Tracheal epithelial cell (primary cell): Measurements from ENCODE around the gene ZFYVE26. TPM values are rescaled to one million over a fixed set of nuclear protein-coding genes. Genes with fewer than 3 reads are reported as not detected.

Source experiments
- total RNA-seq: library from RNA; depleted of rRNA; stranded (reverse); fragments of >200 nt; gene quantifications from 2 replicates; pipeline ENCODE4 v1.2.1, GENCODE V29; 2014

The ZFYVE26 gene
- 12.0 and 13.0 TPM in 2 replicates for total RNA-seq

GRCh38 chr14:67816326-67817002 lies at the start of gene ZFYVE26:
TSS of gene ZFYVE26 (minus strand) at chr14:67816590. CDS start at chr14:67815963, 627 bp downstream.

GRCh38 chr14:67819563-67820421 lies 3.4 kb upstream of the ZFYVE26 start, which contains the start of gene RAD51B:
TSS of gene RAD51B (plus strand) at chr14:67819779.

GRCh38 chr14:67701492-67701891 lies 114.9 kb downstream of the ZFYVE26 start, which contains the start of gene RDH12:
TSS of gene RDH12 (plus strand) at chr14:67701886. CDS start at chr14:67722643, 20,757 bp downstream.

Other genes with a start within 250 kb of the ZFYVE26 start
- 18.1 and 20.0 TPM in 2 replicates for gene PIGH, start 216.3 kb downstream of the ZFYVE26 start, total RNA-seq
- 52.0 and 53.7 TPM in 2 replicates for gene ARG2, start 196.7 kb downstream of the ZFYVE26 start, total RNA-seq
- gene VTI1B, start 142.0 kb downstream of the ZFYVE26 start, total RNA-seq, result 48.0 and 62.7 TPM in 2 replicates
- 122 and 141 TPM in 2 replicates for gene RDH11, start 120.8 kb downstream of the ZFYVE26 start, total RNA-seq
- 1.5 and 1.7 TPM in 2 replicates for gene RDH12, start 114.7 kb downstream of the ZFYVE26 start, total RNA-seq
- 9.6 and 12.5 TPM in 2 replicates for gene RAD51B, start 3.2 kb upstream of the ZFYVE26 start, total RNA-seq